HCT116 (cell line): Measurements from ENCODE around the gene ZFYVE19. TPM values are rescaled to one million over a fixed set of nuclear protein-coding genes. Genes with fewer than 3 reads are reported as not detected.

ENCODE experiments used
- ATAC-seq: fragments of 200-7000 bp; cut with Tn5 transposase; 2 replicates; pipeline ENCODE4 v1.9.1; 2020; ENCODE audit warnings: mild to moderate bottlenecking, moderate library complexity
- BruUV-seq: library from RNA; stranded (reverse); fragments of 400-500 nt; replicated peaks from 2 replicates; lab custom pipeline; 2021; lab: Mats Ljungman, UMichigan
- CTCF ChIA-PET: fragments of 300-600 bp; sonication (Branson Sonifier 250); formaldehyde crosslinking; loops from one replicate; lab custom pipeline; 2021; ENCODE audit warnings: antibody characterized with exemption; lab: Charles Lee
- POLR2A ChIA-PET: fragments of 300-600, 350-600 bp; sonication (Branson Sonifier 250); formaldehyde crosslinking; loops from one replicate; lab custom pipeline; 2021; ENCODE audit warnings: antibody characterized with exemption; lab: Charles Lee
- RAD21 ChIA-PET, 2 experiments: fragments of 300-600 bp; sonication (Branson Sonifier 250); formaldehyde crosslinking; loops; one replicate each; lab custom pipeline; 2023; ENCODE audit warnings: low total read pairs in 2 of 2; ENCODE audit not compliant: uncharacterized antibody in 2 of 2, unreplicated experiment in 2 of 2, low non-redundant PET in 1 of 2; lab: Charles Lee
- DNase-seq: peaks from one replicate; pipeline ENCODE4 v3.0.0-alpha.2; 2010; ENCODE audit warnings: low read depth, low spot score
- H2AFZ ChIP-seq: fragments of 200-600 bp; shearing (Covaris generic), sonication (generic); 2 replicates; pipeline ENCODE4 v1.6.1; 2017; ENCODE audit warnings: low read depth, mixed run types, mixed read lengths, antibody characterized with exemption, low read length; ENCODE audit not compliant: poor library complexity, severe bottlenecking
- H3K27ac ChIP-seq: 2 replicates; pipeline ENCODE4 v1.5.1; 2012; ENCODE audit warnings: low read depth, low read length
- H3K27me3 ChIP-seq: fragments of 200-600 bp; sonication (generic); 2 replicates; pipeline ENCODE4 v1.6.1; 2016; ENCODE audit warnings: mixed run types, low read length, mixed read lengths; ENCODE audit not compliant: insufficient read depth
- H3K36me3 ChIP-seq, 2 experiments: fragments of 200-500 bp in 1 of 2; fragments of 200-600 bp in 1 of 2; sonication (Bioruptor generic) in 1 of 2; sonication (generic) in 1 of 2; 2 replicates each; pipeline versions ENCODE4 v1.5.1 to v1.6.1; 2014 to 2016; ENCODE audit warnings: low read length in 2 of 2, inconsistent platforms in 1 of 2, mixed read lengths in 1 of 2, mixed run types in 1 of 2; ENCODE audit not compliant: insufficient read depth in 2 of 2, control insufficient read depth in 1 of 2
- H3K4me1 ChIP-seq, 2 experiments: fragments of 200-600 bp in 1 of 2; sonication (generic) in 1 of 2; 2 replicates each; pipeline versions ENCODE4 v1.5.1 to v1.6.1; 2012 to 2017; ENCODE audit warnings: low read length in 2 of 2, inconsistent platforms in 1 of 2, mild to moderate bottlenecking in 1 of 2, mixed read lengths in 1 of 2, mixed run types in 1 of 2, moderate library complexity in 1 of 2; ENCODE audit not compliant: insufficient read depth in 2 of 2, control insufficient read depth in 1 of 2
- H3K4me2 ChIP-seq: fragments of 200-600 bp; sonication (generic); 2 replicates; pipeline ENCODE4 v1.6.1; 2017; ENCODE audit warnings: mixed run types, low read length, mixed read lengths
- H3K4me3 ChIP-seq, 2 experiments: fragments of 200-600 bp in 1 of 2; sonication (generic) in 1 of 2; replicated peaks in 1 of 2; 2 replicates each; pipeline ENCODE4 v1.5.1; 2011 to 2016; ENCODE audit warnings: low read length in 2 of 2, control low read depth in 1 of 2, low read depth in 1 of 2, mild to moderate bottlenecking in 1 of 2, mixed read lengths in 1 of 2, mixed run types in 1 of 2
- H3K79me2 ChIP-seq: fragments of 200-600 bp; sonication (generic); 2 replicates; pipeline ENCODE4 v1.6.1; 2017; ENCODE audit warnings: mild to moderate bottlenecking, mixed run types, low read length, moderate library complexity, mixed read lengths; ENCODE audit not compliant: insufficient read depth
- H3K9ac ChIP-seq: fragments of 200-600 bp; sonication (generic); 2 replicates; pipeline ENCODE4 v1.6.1; 2016; ENCODE audit warnings: low read length, mixed read lengths
- H3K9me2 ChIP-seq: fragments of 200-600 bp; sonication (generic), shearing (Covaris generic); 2 replicates; pipeline ENCODE4 v1.6.1; 2017; ENCODE audit warnings: mixed run types, mild to moderate bottlenecking, moderate library complexity; ENCODE audit not compliant: insufficient read depth
- H3K9me3 ChIP-seq, 2 experiments: fragments of 200-500 bp in 1 of 2; fragments of 200-600 bp in 1 of 2; sonication (Bioruptor generic) in 1 of 2; sonication (generic) in 1 of 2; 2 replicates each; pipeline ENCODE4 v1.6.1; 2014 to 2017; ENCODE audit warnings: low read length in 2 of 2, mixed read lengths in 2 of 2, inconsistent platforms in 1 of 2, low read depth in 1 of 2, mild to moderate bottlenecking in 1 of 2, mixed run types in 1 of 2, moderate library complexity in 1 of 2; ENCODE audit not compliant: control insufficient read depth in 1 of 2, insufficient read depth in 1 of 2
- H4K20me1 ChIP-seq: fragments of 200-600 bp; sonication (generic), shearing (Covaris generic); 2 replicates; pipeline ENCODE4 v1.6.1; 2017; ENCODE audit warnings: mixed run types, mild to moderate bottlenecking, moderate library complexity; ENCODE audit not compliant: insufficient read depth
- CBX3 ChIP-seq: IDR thresholded peaks from 2 replicates; pipeline ENCODE4 v1.6.1; 2012; ENCODE audit warnings: low read depth
- CEBPB ChIP-seq: IDR thresholded peaks from 2 replicates; pipeline ENCODE4 v1.6.1; 2012; ENCODE audit warnings: low read depth
- EGR1 ChIP-seq: IDR thresholded peaks from 2 replicates; pipeline ENCODE4 v1.6.1; 2012; ENCODE audit warnings: low read depth
- EZH2phosphoT487 ChIP-seq: fragments of 200-600 bp; IDR thresholded peaks from 2 replicates; pipeline ENCODE4 v1.6.1; 2018; ENCODE audit warnings: antibody characterized with exemption, borderline replicate concordance
- JUND ChIP-seq: IDR thresholded peaks from 2 replicates; pipeline ENCODE4 v1.6.1; 2012
- POLR2A ChIP-seq: IDR thresholded peaks from 2 replicates; pipeline ENCODE4 v1.7.0; 2011; ENCODE audit warnings: borderline replicate concordance; ENCODE audit not compliant: insufficient read depth, insufficient read length; ENCODE audit errors: extremely low read depth
- POLR2AphosphoS5 ChIP-seq: IDR thresholded peaks from 2 replicates; pipeline ENCODE4 v1.6.1; 2011; ENCODE audit warnings: mild to moderate bottlenecking, low read depth, low read length, moderate library complexity
- RAD21 ChIP-seq: IDR thresholded peaks from 2 replicates; pipeline ENCODE4 v1.6.1; 2012; ENCODE audit warnings: low read depth, mild to moderate bottlenecking
- SIN3A ChIP-seq: IDR thresholded peaks from 2 replicates; pipeline ENCODE4 v1.6.1; 2012; ENCODE audit warnings: low read depth
- SRF ChIP-seq: IDR thresholded peaks from 2 replicates; pipeline ENCODE4 v1.6.1; 2012; ENCODE audit warnings: low read depth
- TCF7L2 ChIP-seq: IDR thresholded peaks from 2 replicates; pipeline ENCODE4 v1.7.0; 2011; ENCODE audit warnings: borderline replicate concordance, inconsistent platforms; ENCODE audit not compliant: insufficient read depth, insufficient read length; ENCODE audit errors: extremely low read depth
- YY1 ChIP-seq: IDR thresholded peaks from 2 replicates; pipeline ENCODE4 v1.6.1; 2011; ENCODE audit warnings: low read length, low read depth, moderate library complexity, mild to moderate bottlenecking; ENCODE audit not compliant: insufficient replicate concordance; ENCODE audit errors: extremely low read depth
- ZNF274 ChIP-seq: fragments of 200-500 bp; sonication (Bioruptor generic); IDR thresholded peaks from 2 replicates; pipeline ENCODE4 v1.6.1; 2014; ENCODE audit warnings: mild to moderate bottlenecking, low read depth, low read length, inconsistent platforms
- intact Hi-C: fragments of 100-400 bp; cut with micrococcal nuclease; formaldehyde crosslinking; loops from 2 replicates; pipeline ENCODE4 v1.10.0; 2022
- total RNA-seq: library from RNA; stranded (reverse); gene quantifications from one replicate; pipeline ENCODE4 v1.2.1, GENCODE V29; 2021; ENCODE audit not compliant: unreplicated experiment
- TF ChIP-seq, protein P1 (sequence below): IDR thresholded peaks from 2 replicates; pipeline ENCODE4 v1.6.1; 2011; ENCODE audit warnings: mild to moderate bottlenecking, low read length, moderate library complexity; ENCODE audit not compliant: insufficient replicate concordance; ENCODE audit errors: extremely low read depth
- TF ChIP-seq, protein P2 (sequence below), 3 experiments: fragments of 200-600 bp in 1 of 3; sonication (generic) in 1 of 3; IDR thresholded peaks in 2 of 3; conservative IDR thresholded peaks in 1 of 3; 2 replicates each; pipeline ENCODE4 v1.5.1; 2012 to 2017; ENCODE audit warnings: low read depth in 2 of 3, low read length in 2 of 3, antibody characterized with exemption in 1 of 3, borderline replicate concordance in 1 of 3, control low read depth in 1 of 3, mild to moderate bottlenecking in 1 of 3, mixed read lengths in 1 of 3, mixed run types in 1 of 3, moderate library complexity in 1 of 3; ENCODE audit not compliant: insufficient read depth in 1 of 3

ZFYVE19 gene
- total RNA-seq, 1 experiment from 2014 or later = 29.1 TPM

DNA sequence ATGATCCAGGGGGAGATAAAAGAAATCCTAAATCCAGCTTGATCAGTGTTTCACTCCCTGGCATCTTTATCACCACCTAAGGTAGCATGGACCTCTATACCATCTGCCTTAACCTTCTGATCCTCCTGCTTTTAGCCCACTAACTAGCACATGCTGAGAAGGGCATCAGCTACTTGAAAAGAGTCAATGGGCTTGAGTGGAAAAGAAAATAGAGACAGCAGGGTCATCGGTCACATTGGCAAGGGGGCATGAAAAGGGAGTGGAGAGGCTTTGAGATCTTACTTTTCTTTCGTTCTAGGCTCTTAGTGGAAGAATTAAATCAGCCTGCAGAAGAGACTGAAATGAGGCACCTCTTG lies 239 bp upstream of the ZFYVE19 start:
- peaks cover 9 to 20% of the 10 kb centered on the region in 2 experiments; a peak in 3 of 4 replicates for H3K4me1 ChIP-seq
- H3K79me2 ChIP-seq = peaks cover 25% of the 10 kb centered on the region
- H3K9me2 ChIP-seq = no peaks in the 10 kb centered on the region
- H3K9me3 ChIP-seq = no peaks in the 10 kb centered on the region
- RAD21 ChIA-PET = interaction anchor here in 1 of 2 experiments (0.7 to 1.1 kb wide), 2 partner anchors 12 to 51 kb away, joined by 3 read pairs; no protein-coding TSS in a partner anchor
- ATAC-seq (no peak), DNase-seq (no peak)
- peak overlapping the region; percentile 97 for H3K9ac ChIP-seq
- peak overlapping the region; percentile 94 for H2AFZ ChIP-seq
- BruUV-seq = TSS peak; percentile 79
- H3K4me2 ChIP-seq = peak overlapping the region; percentile 93
- H3K27ac ChIP-seq = peak overlapping the region; percentile 97
- TF ChIP-seq POLR2A = no peak
- no peak for TF ChIP-seq SRF
- CTCF ChIA-PET = interaction anchor here (0.8 to 2.2 kb wide), 4 partner anchors 20 to 62 kb away, joined by 3 to 7 read pairs (median 4); no protein-coding TSS in a partner anchor
- H3K4me3 ChIP-seq = peak overlapping the region; percentile 97 to 100
- no peaks in the 10 kb centered on the region for H4K20me1 ChIP-seq
- intact Hi-C loops = no loop called here
- POLR2A ChIA-PET = interaction anchor here (0.7 to 1.6 kb wide), 4 partner anchors 9 to 67 kb away, joined by 3 to 9 read pairs (median 4); no protein-coding TSS in a partner anchor
- H3K36me3 ChIP-seq = no peaks in the 10 kb centered on the region; a peak in 1 of 4 replicates
- no peaks in the 10 kb centered on the region for H3K27me3 ChIP-seq

DNA sequence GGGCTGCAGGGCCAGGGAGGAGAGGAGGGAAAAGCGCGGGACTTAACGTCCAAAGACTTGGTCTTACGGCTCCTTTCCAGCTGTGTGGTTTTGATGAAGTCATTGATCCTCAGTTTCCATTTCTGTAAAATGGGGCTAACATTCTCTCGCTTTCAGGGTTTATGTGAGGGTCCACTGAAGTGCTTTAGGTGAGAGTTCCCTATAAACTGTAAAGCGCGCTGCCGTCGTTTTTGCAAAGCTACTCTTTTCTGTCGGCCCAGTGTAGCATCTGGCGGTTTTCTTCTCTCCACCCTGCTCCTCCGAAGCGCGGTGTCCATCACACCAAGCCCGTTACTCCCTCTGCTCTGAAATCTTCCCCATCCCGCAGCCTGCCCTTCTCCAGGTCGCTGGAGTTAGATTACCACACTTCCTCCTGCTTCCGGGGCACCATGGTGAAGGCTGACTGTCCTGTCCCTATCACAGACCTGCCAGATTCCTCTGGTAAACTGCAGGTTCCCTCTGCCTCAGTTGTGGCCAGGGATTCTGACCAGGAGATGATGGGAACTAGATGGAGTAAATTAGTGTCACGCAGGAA lies 1.1 kb downstream of the ZFYVE19 start:
- CTCF ChIA-PET = interaction anchor here (1.2 to 2.2 kb wide), 3 partner anchors 51 to 65 kb away, joined by 3 to 7 read pairs (median 4); no protein-coding TSS in a partner anchor
- Histone ChIP-seq H3K36me3 (no peaks in the 10 kb centered on the region; a peak in 2 of 4 replicates), H3K9me2 (no peaks in the 10 kb centered on the region), H3K9me3 (no peaks in the 10 kb centered on the region), H3K4me3 (peak overlapping the region; percentile 97 to 100), H3K9ac (peak overlapping the region; percentile 97), H2AFZ (no peak overlapping the region), H3K79me2 (peaks cover 22% of the 10 kb centered on the region), H3K27me3 (no peaks in the 10 kb centered on the region), H3K4me1 (peaks cover 7 to 17% of the 10 kb centered on the region in 2 experiments; a peak in 3 of 4 replicates), H4K20me1 (no peaks in the 10 kb centered on the region), H3K27ac (peak overlapping the region; percentile 97), H3K4me2 (peak overlapping the region; percentile 93)
- ATAC-seq (no peak), DNase-seq (no peak)
- TSS peak; percentile 53 for BruUV-seq
- RAD21 ChIA-PET = no interaction called here
- POLR2A ChIA-PET = interaction anchor here (1.3 to 1.6 kb wide), 3 partner anchors 14 to 65 kb away, joined by 3 to 9 read pairs (median 4); no protein-coding TSS in a partner anchor
- intact Hi-C loops = no loop called here
- TF ChIP-seq CEBPB = no peak
- TF ChIP-seq TCF7L2 = no peak
- no peak for TF ChIP-seq SRF
- TF ChIP-seq POLR2AphosphoS5 = no peak; the same call in 1 of the 2 replicates
- TF ChIP-seq EZH2phosphoT487 = no peak
- TF ChIP-seq YY1 = no peak
- TF ChIP-seq ZNF274 = no peak
- TF ChIP-seq, protein P1, sequence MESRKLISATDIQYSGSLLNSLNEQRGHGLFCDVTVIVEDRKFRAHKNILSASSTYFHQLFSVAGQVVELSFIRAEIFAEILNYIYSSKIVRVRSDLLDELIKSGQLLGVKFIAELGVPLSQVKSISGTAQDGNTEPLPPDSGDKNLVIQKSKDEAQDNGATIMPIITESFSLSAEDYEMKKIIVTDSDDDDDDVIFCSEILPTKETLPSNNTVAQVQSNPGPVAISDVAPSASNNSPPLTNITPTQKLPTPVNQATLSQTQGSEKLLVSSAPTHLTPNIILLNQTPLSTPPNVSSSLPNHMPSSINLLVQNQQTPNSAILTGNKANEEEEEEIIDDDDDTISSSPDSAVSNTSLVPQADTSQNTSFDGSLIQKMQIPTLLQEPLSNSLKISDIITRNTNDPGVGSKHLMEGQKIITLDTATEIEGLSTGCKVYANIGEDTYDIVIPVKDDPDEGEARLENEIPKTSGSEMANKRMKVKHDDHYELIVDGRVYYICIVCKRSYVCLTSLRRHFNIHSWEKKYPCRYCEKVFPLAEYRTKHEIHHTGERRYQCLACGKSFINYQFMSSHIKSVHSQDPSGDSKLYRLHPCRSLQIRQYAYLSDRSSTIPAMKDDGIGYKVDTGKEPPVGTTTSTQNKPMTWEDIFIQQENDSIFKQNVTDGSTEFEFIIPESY = no peak
- TF ChIP-seq RAD21 = no peak
- TF ChIP-seq, protein P2, sequence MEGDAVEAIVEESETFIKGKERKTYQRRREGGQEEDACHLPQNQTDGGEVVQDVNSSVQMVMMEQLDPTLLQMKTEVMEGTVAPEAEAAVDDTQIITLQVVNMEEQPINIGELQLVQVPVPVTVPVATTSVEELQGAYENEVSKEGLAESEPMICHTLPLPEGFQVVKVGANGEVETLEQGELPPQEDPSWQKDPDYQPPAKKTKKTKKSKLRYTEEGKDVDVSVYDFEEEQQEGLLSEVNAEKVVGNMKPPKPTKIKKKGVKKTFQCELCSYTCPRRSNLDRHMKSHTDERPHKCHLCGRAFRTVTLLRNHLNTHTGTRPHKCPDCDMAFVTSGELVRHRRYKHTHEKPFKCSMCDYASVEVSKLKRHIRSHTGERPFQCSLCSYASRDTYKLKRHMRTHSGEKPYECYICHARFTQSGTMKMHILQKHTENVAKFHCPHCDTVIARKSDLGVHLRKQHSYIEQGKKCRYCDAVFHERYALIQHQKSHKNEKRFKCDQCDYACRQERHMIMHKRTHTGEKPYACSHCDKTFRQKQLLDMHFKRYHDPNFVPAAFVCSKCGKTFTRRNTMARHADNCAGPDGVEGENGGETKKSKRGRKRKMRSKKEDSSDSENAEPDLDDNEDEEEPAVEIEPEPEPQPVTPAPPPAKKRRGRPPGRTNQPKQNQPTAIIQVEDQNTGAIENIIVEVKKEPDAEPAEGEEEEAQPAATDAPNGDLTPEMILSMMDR (IDR thresholded peaks at IDR 0.05 in 2 of 3, conservative IDR thresholded peaks at IDR 0.05 in 1 of 3; ENCODE audit: borderline replicate concordance in 1 of 3, insufficient read depth in 1 of 3, low read depth in 2 of 3, low read length in 2 of 3) = no peak
- TF ChIP-seq CBX3 = no peak
- TF ChIP-seq SIN3A = no peak
- no peak for TF ChIP-seq POLR2A
- TF ChIP-seq JUND = no peak
- no peak for TF ChIP-seq EGR1
